HPDE6-E6E7 (cell line): Measurements from ENCODE around the gene ANKZF1.

ENCODE experiments used
- DNase-seq: peaks from one replicate; pipeline ENCODE4 v3.0.0; 2011; ENCODE audit warnings: missing footprints; ENCODE audit errors: extremely low spot score

The ANKZF1 gene

GRCh38 chr2:219282943-219283581 is 53.5 kb downstream of the ANKZF1 start:
- DNase-seq, result no peak

- no peak for DNase-seq
Observed at GRCh38 chr2:219284501-219285372, 55.1 kb downstream of the ANKZF1 start.

DNA sequence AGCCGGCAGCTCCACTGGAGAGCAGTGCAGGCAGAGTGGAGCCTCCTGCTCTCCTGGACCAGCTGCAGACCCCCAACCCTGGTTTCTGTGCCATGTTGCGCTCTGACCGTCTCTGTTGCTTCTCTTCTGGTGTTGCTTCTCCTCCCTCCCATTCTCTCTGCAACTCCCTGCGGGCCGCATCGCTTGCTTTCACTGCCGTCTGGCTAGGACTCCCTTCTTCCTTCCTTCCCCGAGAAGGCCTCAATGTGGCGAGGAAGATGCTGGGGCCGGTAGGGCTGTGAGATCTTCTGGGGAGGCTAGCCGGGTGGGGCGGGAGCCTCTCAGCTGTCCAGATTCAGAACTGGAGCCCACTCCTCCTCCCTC is 55.7 kb downstream of the ANKZF1 start:
- DNase-seq, result no peak

DNA sequence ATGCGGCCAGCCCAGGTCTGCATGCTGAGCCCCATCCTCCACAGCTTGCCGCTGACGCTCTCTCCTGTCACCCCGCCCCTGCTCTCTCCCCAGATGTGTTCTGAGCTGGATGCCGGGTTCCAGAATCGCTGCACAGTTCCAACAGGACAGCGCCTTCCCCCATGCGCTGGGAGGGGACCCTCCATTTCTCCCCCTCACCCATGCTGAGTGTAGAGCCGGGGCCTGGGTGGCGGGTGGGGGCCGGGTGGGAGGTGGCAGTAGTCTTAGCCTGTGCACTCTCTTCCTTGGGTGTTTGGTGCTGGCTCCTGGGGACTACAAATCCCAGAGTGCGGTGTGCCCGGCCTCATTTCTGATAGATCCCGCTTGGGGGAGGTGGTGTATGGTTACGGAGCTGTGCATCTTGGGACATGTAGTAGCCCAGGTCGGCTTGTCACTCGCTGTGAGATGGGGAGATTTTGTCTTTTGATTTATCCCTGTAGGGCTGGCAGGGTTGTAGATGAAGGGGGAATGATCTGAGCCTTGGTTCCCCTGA is 56.4 kb downstream of the ANKZF1 start:
- DNase-seq, result peak; percentile 94
